Stimulated activated CD8-positive, alpha-beta memory T cell treated with anti-CD3 and anti-CD28 coated beads, Interleukin-15, amount 100 ng/mL, for 24 hours (primary cell): ENCODE measurements around the gene RIC3.

Experiments used
- DNase-seq: peaks from one replicate; pipeline ENCODE4 v3.0.0-alpha.2; 2020; ENCODE audit warnings: low read depth

Gene RIC3

DNA sequence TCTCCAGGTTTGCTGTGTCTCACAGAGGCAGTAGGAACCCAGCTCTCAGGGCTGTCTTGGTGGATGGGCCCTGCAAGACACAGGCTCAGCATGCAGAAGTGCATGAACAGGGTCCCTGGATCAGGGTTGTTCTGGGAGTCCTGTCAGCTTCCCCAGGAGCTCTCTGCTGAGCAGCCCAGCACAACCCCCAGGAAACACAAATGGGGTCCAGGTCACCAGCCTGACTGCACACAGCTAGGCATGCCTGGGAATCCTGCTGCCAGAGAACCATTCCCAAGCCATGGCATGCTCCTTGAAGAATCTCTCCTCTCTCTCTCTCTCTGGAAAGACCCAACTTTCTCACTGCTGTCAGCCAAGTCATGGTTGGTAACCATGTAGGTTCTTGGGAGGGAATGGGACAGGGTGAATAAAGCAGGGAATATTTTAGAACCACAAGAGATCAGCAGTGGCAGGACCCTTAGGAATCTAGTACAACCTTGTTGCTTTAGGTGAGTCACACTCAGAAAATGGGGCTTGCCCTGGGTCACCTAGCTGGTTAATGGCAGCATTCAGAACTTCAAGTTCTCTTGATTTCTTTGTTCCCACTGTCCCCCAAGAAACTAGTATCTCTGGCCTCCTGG is 66.4 kb downstream of the RIC3 start:
- DNase-seq: no peak

GRCh38 chr11:8101421-8101820 is 67.4 kb downstream of the RIC3 start:
- DNase-seq: no peak

GRCh38 chr11:8100605-8101004 is 68.2 kb downstream of the RIC3 start:
- DNase-seq: no peak

GRCh38 chr11:8100158-8100557 is 68.7 kb downstream of the RIC3 start:
- no peak for DNase-seq

- peak; percentile 50 for DNase-seq
Observed at GRCh38 chr11:8099291-8099899, 69.4 kb downstream of the RIC3 start.

- no peak for DNase-seq
Observed at GRCh38 chr11:8098879-8099278, 69.9 kb downstream of the RIC3 start.

DNA sequence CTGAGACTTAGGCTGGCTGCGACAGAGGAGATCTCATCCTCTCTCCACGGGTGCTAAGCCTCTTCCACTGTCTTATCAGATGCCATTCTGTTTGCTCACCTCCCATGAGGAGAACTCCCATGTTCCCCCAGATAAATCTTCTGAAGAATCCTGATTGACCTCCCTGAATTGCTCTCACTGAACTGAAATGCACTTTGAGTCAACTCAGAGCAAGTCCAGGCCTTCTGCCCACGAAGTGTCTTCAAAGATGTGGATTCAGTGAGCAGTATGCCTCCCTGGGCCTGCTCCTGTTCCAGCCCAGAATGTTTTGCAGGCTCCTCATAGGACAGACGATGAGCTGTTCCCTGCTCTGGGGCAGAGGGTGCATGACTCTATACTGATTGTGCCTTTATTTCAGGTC is 70.5 kb downstream of the RIC3 start:
- DNase-seq: no peak

- DNase-seq: no peak
Observed at GRCh38 chr11:8097926-8098325, 70.9 kb downstream of the RIC3 start.

DNA sequence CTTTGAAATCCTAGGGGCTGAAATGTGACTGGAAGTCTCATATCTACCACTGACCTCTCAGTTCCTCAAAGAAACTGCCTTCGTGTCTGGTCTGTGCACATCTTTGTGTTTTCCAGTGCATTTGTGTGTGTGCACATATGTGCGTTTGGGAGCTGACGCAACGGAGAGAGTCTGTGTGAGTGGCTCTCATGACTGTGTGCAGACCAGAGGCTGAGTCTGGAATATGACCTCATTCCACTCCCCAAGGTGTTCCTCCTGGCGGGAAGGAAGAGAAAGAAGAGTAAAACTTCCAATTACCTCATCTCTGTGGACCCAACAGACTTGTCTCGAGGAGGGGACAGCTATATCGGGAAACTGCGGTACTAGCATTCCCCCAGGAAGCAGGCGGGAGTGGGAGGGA is 71.4 kb downstream of the RIC3 start:
- DNase-seq: no peak

- no peak for DNase-seq
Observed at GRCh38 chr11:8097062-8097461, 71.8 kb downstream of the RIC3 start.

GRCh38 chr11:8096575-8096974 is 72.2 kb downstream of the RIC3 start:
- no peak for DNase-seq

GRCh38 chr11:8095806-8096522 is 72.9 kb downstream of the RIC3 start:
- no peak for DNase-seq

GRCh38 chr11:8095371-8095770 is 73.5 kb downstream of the RIC3 start:
- DNase-seq: no peak

DNA sequence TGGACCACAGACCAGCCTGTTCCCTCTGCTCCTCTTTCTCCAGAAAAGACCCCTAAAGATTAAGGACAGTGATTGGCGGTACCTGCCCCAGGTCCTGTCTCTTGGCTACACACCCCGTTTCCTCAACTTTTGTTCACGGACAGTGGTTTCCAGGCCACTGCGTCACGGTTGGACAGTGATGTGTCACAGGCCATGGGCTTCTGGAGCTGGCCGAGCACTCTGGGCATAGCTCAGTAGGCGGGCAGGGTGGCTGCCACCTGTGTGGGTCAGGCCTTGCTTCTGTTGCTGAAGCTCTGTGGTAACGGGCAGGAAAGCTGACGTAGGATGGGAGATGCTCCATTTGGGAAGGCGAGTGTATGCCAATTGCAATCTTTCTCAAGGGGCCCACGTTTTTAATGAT is 74.2 kb downstream of the RIC3 start:
- DNase-seq: no peak

- DNase-seq: no peak
Observed at GRCh38 chr11:8093931-8094575, 74.8 kb downstream of the RIC3 start.

DNA sequence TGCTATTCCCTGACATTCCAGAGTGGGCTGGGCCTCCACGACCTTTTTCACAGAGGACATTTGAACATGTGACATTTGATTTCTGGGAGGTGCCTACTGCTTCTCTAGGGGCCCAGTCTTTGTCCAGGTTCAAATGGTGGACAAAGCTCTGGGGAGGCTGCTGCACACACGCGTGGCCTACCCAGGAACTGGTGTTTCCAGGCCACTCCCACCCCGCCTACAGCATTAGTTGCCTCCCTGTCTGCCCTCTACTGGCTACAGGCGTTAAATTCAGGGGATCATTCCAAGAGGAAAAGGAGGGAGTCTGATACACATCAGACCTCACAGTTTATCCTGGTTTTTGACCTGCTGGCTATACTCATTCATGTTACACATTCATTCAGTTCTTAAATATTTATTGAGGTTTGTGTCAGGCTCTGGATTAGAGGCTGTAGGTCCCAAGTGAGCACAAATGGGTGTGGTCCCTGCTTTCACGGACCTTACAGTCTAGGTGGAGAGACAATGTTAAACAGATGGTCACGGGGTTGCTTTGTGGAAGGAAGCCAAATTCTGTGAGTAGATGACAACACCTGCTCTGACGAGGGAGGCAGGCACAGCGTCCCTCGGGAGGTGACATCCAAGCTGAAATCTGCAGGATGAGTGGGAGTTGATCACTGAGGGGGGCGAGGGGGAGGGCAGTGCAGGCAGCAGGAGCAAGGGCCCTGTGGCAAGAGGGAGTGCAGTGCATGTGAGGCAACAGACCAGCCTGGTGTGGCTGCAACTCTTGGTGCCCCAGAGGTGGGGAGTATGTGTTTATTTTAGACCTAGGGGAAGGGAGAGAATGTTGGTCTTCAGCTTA is 76.0 kb downstream of the RIC3 start:
- no peak for DNase-seq

DNA sequence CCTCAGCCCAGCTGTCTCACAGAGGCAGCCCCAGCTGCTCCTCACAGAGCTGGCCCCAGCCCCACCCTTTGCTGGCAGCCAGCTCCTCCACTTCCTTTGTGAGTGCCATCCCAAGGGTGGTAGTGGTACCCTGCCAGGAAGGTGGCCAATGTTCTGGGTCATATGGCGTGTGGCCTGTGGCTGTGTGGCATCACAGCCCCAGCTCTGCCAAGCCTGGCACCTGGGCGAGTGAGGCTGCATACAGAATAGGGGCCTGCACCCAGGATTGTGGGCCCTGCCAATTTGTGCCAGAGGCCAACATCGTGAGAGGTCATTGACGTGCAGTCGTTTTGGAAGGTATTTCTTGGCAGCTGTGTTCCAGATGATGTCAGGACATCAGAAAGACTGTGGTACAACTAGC is 77.1 kb downstream of the RIC3 start:
- DNase-seq: no peak

GRCh38 chr11:8090756-8091155 is 78.1 kb downstream of the RIC3 start:
- no peak for DNase-seq

DNA sequence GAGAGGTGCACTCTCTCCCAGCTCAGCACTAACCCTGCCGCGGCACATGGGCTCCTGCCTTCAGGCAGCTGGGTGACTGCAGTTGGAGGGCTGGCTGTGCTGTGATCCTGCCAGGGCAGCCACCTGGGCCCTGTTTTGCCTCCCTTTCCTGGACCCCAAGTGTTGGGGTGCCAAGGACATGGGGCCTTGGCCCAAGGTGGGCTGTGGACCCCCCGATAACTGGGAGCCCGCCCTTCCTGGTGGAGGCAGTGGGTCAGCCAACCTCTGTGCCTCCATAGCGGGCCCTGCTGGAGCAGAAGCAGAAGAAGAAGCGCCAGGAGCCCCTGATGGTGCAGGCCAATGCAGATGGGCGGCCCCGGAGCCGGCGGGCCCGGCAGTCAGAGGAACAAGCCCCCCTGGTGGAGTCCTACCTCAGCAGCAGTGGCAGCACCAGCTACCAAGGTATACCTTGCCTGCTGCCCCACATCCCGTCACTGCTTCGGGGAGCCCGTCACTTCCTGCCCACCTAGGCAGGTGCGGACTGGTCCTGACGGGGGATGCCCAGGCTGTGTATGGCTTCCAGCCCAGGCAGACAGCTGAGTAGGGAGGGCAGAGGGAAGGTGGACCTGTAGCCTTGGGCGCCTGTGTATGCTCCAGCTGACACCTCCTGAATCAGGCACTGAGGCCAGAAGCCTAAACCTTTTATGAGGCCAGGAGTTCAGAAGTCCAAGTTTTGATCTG is 78.9 kb downstream of the RIC3 start:
- DNase-seq: no peak

- no peak for DNase-seq
Observed at GRCh38 chr11:8087756-8088155, 81.1 kb downstream of the RIC3 start.

DNA sequence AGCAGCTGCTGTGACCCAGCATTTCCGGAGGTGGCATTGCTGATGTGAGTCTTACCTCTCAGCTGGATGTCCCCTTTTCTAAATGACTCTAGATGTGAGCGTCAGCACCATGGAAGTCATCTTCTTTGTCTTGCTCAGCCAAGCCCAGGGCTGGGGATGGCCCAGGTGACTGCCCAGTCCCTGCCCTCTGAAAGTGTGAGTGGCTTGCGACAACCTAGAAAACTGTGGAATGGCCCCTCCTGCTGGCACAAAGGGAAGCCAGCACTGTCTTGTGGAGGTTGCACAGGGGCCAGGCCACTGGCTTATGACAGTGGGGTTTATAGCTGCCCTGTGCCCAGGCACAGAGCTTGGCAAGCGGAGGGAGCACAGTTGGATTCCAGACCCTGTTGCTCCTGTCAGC is 81.6 kb downstream of the RIC3 start:
- DNase-seq: no peak

DNA sequence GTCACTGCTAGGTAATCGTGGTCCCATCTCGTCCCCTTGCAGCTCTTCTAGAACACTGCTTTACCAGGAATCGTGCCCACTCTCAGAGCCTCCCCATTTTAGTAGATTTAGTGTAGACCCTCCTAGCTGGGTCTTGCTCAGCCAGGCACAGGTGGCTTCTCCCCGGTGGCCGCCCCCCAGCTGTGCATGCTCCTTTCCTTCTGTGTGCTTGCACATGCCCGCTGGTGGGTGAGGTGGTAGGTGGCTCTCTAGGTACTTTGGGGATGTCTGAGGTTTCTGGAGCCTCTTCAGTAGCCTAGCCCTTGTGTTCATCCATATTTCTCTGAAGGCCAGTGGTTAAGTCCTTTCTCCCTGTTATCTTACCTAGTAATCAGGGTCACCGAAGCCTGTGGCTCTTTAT is 82.3 kb downstream of the RIC3 start:
- DNase-seq: no peak
